Renal pelvis (tissue), 4 donors: Measurements from ENCODE around the gene AGFG2. TPM values are rescaled to one million over a fixed set of nuclear protein-coding genes. Genes with fewer than 3 reads are reported as not detected.

Experiments used
- DNase-seq: peaks from one replicate; pipeline ENCODE4 v3.0.0-alpha.2; 2013
- polyA plus RNA-seq, 3 donors: library from polyadenylated mRNA; unstranded; fragments of 120-200 nt; gene quantifications; one replicate each; pipeline ENCODE4 v1.2.1, GENCODE V29; 2013; ENCODE audit not compliant: insufficient read length in 3 of 3

AGFG2 gene
- polyA plus RNA-seq, 3 donors, result 11.3 to 16.6 (median 12.8) TPM

- no peak for DNase-seq
Measured at GRCh38 chr7:100568896-100569844, 30.2 kb downstream of the AGFG2 start.

GRCh38 chr7:100570954-100571828 lies 32.2 kb downstream of the AGFG2 start:
- no peak for DNase-seq

DNA sequence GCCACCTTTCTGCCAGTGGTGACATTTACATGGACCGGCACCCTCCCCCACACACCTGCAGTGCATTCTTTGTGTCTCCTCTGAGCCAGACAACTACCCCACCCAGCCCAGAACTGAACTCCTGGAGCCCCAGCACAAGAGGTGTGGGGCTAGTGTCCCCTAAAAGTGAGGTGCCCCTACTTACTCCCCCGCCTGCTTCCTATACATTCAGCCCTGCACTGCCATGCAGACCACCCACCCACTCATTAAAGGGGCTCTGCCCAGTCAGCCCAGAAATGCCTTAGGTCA lies 32.8 kb downstream of the AGFG2 start:
- DNase-seq, result no peak

- DNase-seq, result no peak
Measured at GRCh38 chr7:100572281-100572948, 33.4 kb downstream of the AGFG2 start.

GRCh38 chr7:100572949-100573675 lies 34.1 kb downstream of the AGFG2 start:
- DNase-seq, result no peak

DNA sequence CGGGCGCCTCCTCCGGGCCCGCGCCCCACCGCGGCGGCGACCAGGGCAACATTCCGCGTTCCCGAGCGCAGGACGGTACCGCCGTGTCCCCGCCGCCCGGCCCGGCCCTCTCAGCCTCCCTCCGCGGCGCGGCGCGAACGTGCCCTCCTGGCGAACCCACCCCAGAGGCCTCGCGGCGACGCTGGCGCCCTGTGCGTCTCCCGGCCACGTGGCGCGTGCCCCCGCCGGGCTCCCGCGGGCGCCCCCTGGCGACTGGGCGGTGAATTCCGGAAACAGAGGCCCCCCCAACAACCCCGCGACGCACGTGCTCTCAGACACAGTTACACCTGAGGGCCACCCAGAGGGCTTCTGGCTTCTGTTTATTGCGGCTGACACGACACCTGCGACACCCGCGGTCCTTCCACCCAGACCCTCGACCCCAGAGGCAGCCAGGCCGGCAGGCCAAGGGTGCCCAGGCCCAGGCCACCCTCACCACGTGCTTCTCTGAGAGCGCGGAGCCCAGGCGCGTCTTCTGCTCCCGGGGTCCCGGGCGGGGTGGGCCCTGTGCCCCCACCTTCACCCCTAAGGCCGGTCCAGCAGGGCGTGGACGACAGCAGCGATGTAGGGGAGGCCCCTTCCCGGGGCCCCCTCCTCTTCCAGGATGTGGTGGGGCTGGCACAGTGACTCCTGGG lies 34.8 kb downstream of the AGFG2 start, which contains the start of gene SAP25:
TSS of gene SAP25 (minus strand) at position 210 of the 671 bp plus-strand sequence. CDS start at position 52, 158 bp downstream.
- no peak for DNase-seq

DNA sequence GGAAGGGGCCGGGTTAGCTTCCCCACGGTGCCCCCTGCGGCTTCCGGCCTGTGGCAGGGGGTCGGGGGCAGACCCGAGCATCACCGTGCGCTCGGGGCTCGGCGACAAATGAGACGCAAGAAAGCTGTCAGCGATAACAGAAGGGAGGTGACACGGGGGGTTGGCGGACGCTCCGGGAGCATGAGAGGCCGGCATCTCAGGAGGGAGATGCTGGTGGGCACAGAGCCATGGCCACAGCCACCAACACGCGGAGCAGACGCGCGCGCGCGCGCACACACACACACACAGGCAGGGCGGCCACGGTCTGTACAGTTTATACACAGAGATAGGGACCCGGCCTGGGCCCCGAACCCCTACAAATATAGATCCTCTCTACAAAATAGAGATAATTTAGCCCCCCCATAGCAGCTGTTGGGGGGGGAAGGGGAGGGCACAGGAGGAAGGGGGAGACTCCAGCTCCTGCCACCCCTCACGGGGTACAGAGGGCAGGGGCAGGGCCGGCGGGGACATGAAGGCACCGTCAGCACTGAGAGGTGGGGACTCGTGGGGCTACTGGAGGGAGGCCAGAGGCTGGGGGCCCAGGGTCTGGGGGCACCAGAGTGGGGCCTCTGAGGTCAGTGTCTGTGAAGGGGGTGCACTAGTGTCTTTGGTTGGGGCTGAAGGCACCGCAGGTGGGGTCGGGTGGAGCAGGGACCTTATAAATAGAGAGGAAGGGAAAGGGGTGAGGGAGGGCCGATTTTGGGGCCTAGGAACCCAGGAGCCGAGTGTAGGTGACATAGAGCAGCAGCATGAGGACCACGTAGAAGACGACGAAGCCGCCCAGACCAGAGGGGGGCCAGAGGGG lies 35.6 kb downstream of the AGFG2 start:
- DNase-seq, result no peak

DNA sequence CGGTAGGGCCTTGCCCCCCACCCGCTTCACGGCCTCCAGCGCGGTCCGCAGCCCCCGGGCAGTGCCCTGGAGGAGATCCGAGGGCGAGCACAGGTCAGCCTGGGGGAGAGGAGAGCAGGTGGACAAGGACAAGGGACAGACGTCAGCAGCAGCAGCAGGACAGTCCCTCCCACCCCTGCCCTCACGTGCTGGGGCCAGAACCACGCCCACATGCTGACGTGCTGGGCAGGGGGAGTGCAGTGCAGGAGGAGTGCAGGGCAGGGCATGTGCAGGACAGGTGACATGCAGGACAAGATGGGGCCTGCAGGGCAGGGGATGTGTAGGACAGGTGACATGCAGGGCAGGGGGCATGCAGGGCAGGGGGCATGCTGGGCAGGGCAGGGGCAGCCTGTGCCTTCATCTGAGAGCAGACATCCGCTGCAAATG lies 36.2 kb downstream of the AGFG2 start:
- no peak for DNase-seq

DNA sequence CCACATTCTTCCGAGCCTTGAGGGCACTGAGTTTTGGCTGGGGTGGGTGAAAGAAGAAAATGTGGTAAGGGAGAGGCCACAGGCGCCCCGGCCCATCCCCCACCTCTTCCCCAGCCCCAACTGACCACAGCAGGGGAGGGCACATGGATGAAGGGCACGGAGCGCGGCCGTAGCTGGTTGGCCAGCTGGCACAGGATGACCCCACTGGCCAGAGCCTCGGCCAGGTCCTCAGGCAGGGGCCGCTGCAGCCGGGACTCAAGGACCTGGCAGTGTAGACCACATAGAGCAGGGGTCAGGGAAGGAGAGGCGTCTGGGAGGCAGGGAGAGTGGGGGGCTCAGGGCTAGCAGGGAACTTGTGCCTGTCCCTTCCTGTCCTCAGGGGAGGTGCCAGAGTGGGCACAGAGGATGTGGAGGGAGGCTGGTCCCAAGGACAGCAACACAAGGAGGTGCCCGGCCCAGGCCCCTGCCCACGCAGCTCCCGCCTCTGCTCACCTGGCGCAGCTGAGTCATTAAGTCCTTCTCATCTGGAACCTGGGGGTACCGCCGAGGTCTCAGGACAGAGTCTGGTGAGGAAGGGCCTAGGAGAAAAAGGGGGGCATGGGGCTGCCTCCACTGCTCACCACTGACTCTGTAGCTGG lies 36.9 kb downstream of the AGFG2 start:
- no peak for DNase-seq

DNA sequence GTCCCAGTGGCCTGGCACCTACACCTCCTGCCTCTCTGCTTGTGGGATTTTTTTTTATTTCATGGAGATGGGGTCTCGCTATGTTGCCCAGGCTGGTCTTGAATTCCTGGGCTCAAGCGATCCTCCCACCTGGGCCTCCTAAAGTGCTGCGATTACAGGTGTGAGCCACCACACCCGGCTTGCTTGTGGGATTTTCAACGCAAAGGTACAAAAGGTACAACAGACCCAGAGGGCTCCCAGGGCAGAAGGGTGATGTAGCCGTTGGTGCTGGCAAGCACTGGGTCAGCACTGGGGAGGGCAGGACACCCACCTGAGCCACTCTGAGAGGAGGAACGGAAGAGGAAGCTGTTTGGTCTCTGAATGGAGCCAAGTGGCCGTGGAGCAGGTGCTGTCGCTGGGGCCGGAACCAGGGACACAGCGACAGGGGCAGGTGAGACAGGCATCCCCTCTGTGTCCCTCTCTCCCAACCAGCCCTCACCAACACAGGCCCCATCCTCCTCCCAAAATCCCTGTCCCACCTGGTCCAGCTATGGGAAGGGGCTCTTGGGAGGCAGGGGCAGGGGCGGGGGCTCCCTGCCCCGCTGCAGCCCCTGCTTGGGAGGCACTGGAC lies 37.5 kb downstream of the AGFG2 start:
- DNase-seq, result no peak

- DNase-seq, result no peak
Measured at GRCh38 chr7:100577103-100577502, 38.1 kb downstream of the AGFG2 start.

DNA sequence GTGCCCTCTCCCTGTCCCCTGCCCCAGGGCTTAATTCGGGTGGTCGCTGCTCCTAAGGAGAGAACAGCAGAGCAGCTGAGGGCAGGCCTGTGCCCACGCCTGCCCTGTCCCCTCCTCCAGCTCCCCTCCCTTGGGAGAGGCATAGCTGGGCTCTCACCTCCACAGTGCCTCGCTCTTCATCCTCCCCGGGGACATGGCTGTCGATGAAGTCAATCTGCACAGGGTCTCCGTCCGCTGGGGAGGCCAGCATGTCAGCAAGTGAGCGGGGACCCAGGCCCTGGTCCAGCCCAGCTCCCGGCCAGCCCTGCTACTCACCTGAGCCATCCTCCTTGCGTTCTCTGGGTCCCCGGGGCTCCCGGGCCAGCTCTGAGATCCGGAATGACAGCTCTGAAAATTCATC lies 38.5 kb downstream of the AGFG2 start:
- DNase-seq, result no peak

- no peak for DNase-seq
Measured at GRCh38 chr7:100578246-100579183, 39.5 kb downstream of the AGFG2 start.

DNA sequence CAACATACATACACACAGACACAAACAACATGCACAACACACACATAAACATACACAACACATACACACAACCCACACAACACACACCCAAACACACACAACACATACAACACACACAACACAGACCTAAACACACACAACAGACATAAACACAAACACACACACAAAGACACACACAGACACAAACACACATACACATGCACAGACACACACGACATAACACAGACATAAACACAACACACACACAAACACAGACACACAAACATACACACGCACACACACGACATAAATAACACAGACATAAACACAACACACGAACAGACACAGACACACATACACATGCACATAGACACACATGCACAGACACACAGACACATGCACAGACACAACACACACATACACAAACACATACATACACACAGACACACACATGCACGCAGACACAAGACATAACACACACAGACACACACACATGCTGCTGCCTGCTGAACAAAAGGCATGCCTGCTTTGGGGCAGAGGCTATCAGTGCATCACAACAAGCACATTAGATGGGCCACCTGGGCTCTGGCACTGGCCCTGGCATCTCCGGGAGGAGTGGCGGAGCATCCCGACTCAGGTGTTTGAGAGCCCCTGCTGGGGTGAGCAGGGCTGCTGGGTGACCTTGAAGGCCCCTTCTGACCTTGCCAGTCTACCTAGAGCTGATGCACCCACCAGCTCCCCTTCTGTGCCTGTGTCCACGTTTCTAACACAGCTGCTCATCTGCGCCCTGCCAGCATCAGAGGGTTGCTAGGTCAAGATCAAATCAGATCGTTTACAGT lies 41.7 kb downstream of the AGFG2 start:
- no peak for DNase-seq

- DNase-seq, result no peak
Measured at GRCh38 chr7:100582041-100582579, 43.1 kb downstream of the AGFG2 start.

DNA sequence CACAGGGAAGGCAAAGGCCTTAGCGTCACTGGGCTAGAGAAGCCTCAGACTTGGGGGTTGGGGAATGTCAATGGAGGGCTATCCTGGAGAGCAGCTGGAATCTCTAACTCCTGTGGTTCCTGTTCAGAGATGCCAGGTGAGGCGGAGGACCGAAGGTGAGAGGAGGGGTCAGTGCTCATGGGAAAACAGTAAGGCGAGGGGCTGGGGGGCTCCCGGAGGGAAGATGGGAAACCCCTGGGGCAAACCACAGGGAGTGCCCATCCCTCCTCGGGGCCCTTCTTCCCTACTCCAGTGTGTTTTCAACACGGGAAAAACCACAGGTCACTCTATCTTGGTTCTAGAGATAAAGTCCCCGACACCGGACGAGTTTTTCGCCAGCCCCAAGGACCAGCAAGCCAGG lies 43.6 kb downstream of the AGFG2 start:
- no peak for DNase-seq
